ENCODE results near the gene CDHR5.
"Not testable (repeated sequence)": the region's sequence is repeated elsewhere in the genome, so short reads cannot be mapped to it uniquely, and the experiment has no call there.

Gene CDHR5, protein sequence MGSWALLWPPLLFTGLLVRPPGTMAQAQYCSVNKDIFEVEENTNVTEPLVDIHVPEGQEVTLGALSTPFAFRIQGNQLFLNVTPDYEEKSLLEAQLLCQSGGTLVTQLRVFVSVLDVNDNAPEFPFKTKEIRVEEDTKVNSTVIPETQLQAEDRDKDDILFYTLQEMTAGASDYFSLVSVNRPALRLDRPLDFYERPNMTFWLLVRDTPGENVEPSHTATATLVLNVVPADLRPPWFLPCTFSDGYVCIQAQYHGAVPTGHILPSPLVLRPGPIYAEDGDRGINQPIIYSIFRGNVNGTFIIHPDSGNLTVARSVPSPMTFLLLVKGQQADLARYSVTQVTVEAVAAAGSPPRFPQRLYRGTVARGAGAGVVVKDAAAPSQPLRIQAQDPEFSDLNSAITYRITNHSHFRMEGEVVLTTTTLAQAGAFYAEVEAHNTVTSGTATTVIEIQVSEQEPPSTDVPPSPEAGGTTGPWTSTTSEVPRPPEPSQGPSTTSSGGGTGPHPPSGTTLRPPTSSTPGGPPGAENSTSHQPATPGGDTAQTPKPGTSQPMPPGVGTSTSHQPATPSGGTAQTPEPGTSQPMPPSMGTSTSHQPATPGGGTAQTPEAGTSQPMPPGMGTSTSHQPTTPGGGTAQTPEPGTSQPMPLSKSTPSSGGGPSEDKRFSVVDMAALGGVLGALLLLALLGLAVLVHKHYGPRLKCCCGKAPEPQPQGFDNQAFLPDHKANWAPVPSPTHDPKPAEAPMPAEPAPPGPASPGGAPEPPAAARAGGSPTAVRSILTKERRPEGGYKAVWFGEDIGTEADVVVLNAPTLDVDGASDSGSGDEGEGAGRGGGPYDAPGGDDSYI

DNA sequence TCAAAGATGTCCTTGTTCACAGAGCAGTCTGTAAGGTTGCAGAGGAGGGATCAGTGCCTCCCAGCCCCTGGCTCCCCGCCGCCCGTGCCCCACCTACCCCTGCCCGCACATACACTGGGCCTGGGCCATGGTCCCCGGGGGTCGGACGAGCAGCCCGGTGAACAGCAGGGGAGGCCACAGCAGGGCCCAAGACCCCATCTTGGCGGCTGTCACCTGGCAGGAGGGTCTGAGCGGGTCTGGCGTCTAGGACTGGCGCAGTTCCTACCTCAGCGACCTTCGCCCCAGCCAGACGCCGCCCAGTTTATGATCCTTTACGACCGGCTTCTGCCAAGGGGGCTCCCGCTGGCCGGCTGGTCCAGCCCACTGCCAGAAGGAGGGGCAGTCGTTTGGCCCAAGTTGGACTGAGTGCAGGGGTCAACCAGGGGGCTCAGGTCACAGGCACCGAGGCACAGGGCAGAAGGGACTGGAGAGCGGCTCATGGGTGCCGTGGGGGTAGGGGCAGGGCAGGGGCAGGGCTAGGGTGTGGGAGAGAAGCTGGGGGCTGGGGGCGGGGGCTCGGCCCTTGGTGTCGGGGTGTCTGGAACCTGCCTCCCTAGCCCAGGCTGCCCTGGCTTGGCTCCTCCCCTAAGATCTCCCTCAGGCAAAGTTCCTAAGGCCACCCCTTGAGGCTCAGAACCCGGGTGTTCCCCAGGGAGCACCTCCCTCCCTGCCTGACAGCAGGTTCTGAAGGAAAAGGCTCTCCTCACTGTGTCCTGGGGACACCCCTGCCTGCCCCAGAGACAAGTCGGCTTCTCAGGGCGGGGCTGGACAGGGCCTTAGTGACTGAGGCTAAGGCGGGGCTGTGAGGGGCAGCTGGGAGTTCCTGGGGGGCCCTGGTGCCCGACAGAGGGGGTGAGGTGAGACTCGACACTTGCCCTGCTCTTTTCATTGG is at the start of gene CDHR5:
CDHR5 (minus strand) TSS at position 251 of the 931 bp plus-strand sequence; CDS start at position 198, 53 bp downstream.
- no peak for DNase-seq

DNA sequence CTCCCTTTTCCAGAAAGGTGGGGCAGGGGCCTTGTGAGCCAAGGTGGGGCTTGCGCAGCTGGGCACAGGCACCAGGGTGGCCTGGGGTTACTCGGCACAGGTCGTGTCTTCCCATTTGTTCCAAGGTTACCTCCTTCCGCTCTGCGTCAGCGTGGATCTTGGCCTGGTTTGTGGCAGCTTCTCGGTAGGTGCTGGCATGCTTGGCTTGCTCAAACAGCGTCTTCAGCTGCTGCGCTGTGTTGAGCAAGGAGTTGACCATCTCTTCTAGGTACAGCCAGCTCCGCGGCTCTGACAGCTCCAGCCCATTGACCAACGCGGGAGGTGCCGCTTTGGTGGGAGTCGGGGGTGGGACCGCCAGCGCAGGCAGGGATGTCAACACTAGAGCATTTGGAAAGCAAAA is 49.7 kb upstream of the CDHR5 start:
- DNase-seq = no peak

DNA sequence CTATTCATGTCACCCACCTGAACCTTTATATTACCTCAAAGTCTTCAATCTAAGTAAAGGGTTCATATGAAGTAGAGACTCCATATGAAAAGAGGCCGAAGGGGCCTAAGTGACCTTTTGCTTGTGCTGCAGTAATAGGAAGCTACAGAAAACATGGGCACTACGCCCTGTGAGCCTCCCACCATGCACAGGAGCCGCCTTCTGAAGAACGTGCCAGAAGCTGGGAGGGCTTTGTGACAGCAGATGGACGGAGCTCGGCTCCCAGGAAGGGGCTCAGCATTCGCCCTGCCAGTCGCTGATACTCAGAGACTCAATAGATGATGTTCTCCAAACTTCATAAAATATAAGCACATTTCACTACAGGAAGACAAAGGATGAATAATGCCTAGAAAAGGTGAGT is 49.1 kb upstream of the CDHR5 start:
- no peak for DNase-seq

DNA sequence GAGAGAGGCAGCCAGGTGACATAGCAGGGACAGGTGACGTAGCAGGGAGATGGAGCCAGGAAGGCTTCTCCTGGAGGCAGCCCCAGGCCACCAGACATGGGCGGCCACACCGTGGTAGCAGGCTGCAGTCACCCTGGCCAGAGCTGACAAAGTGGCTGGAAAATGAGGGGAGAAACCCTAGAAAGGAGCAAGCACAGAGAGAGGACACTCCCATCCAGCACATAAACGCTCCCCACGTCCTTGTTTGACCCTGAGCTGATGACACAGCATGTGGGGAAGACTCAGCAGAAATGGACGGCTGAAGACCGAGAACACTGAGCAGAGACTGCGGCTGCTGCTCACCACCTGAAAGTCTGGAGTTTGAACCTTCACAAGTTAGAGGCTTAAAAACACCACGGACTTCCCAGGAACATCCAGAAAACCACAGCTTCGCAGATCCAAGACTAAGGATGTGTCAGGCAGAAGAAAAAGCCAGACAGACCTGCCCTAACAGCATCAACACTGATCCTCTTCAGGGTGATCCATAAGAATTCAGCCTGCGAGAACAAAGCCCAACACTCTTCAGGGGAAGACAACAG is 41.0 kb upstream of the CDHR5 start:
- no peak for DNase-seq

- no peak for DNase-seq
Observed at GRCh38 chr11:665062-665703, 40.4 kb upstream of the CDHR5 start.

DNA sequence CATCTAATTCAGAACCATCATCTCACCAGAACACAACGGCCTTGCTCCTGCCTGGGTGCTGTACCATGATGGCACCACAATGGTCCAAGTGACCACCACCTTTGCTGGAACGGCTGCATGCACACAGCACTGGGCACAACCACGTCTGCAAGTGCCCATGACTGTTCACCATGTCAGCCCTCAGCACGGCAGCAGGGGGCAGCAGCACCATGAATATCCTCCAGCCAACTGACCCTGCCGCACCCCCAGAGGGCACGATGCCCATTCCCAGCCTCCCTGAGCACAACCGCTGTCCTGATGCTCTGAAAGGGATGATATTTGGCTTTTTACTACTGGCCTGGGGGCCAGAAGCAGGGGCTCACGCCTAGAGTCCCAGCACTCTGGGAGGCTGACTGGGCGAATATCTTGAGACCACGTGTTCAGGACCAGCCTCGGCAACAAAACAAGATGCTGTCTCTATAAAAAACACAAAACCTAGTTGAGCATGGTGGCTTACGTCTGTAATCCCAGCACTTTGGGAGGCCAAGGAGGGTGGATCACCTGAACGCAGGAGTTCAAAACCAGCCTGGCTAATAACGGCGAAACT is 38.0 kb upstream of the CDHR5 start:
- DNase-seq = peak; percentile 43

GRCh38 chr11:660681-661444 is 36.1 kb upstream of the CDHR5 start:
- DNase-seq = no peak

- no peak for DNase-seq
Observed at GRCh38 chr11:660281-660680, 35.5 kb upstream of the CDHR5 start.

- no peak for DNase-seq
Observed at GRCh38 chr11:659532-660085, 34.9 kb upstream of the CDHR5 start.

- no peak for DNase-seq
Observed at GRCh38 chr11:657691-658126, 33.0 kb upstream of the CDHR5 start.

DNA sequence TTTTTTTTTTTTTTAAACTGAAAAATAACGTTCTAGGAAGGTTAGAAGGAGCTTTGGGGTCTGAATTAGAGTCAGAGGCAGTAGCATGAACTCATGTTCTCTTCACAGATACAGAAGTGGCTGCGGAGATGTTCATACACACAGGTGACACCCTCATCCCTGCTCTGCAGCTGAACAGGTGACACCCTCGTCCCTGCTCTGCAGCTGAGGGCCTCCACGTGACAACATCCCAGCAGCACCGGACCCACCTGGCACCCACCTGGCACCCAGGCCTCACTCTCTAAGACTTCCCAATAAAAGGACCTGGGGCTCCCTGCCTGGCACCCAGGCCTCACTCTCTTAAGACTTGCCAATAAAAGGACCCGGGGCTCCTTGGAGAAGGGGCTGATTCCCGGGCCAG is 32.1 kb upstream of the CDHR5 start:
- DNase-seq = no peak

DNA sequence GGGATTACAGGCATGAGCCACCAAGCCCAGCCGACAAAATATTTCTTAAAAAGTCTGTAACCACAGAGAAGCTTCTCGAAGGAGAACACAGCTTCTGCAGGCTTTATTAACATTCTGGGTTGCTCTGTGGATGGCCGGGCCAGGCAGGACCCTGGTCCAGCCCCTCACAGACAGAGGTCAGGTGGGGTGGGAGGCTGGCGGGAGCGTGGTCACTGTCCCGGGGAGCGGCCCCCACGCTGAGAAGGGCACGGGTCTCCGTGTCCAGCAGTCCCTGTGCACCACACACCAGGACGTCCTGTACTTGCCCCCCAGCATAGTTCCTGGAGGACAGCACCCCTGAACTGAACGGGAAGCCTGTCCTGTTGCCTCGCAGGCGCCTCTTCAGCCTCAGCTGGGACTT is 31.7 kb upstream of the CDHR5 start:
- DNase-seq = no peak

DNA sequence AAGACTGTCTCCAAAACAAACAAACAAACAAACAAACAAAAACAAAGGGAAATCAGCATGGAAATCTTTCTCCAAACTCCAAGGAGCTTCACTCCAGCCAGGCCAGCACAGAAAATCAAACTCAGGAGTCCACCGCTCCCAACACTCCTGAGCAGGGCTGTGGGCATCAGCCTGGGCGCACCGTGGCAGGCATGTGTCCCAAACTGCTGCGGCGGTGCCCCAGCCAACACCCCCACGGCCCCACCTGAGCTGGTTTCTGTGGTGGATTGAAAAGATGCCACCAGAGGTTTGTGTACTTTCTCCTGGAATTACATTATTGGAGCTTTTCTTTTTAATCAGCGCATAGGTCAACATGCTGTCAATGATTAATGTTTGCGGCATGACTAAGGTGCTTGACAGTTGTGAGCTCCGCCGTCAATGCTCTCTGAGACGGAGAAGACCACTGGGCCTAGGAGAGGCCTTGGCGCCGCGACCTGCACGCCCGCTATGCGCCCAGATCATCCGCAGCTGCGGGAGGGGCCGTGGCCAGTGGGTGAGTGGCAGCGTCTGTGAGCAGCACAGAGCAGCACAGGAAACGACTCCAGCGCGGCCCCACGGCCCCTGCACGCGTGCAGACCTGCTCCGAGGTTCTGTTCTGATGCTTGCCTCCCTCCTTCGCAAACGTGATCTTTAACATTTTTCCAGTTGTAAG is 30.4 kb upstream of the CDHR5 start:
- no peak for DNase-seq

DNA sequence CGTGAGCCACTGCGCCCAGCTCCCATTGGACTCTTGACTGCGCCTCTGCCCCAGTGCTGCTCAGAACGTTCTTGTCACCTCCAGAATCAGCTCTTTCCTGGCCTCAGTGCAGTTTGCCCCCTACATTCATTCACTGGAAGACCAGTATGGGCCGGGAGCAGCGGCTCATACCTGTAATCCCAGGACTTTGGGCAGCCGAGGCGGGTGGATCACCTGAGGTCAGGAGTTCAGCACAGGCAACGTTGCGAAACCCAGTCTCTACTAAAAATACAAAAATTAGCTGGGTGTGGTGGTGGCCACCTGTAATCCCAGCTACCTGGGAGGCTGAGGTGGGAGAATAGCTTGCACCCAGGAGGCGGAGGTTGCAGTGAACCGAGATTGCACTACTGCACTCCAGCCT is 29.7 kb upstream of the CDHR5 start:
- DNase-seq = not testable (repeated sequence)

- DNase-seq = no peak
Observed at GRCh38 chr11:653837-654236, 29.1 kb upstream of the CDHR5 start.

DNA sequence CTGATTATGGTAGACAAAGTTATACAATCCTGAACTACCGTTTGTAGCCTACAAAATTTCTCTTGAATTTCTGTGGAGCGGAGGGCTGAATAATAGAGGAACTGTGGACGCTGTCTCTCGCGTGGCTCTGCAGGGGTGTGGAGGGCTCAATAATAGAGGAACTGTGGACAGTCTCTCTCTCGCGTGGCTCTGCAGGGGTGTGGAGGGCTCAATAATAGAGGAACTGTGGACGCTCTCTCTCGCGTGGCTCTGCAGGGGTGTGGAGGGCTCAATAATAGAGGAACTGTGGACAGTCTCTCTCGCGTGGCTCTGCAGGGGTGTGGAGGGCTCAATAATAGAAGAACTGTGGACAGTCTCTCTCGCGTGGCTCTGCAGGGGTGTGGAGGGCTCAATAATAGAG is 28.4 kb upstream of the CDHR5 start:
- DNase-seq = not testable (repeated sequence)

DNA sequence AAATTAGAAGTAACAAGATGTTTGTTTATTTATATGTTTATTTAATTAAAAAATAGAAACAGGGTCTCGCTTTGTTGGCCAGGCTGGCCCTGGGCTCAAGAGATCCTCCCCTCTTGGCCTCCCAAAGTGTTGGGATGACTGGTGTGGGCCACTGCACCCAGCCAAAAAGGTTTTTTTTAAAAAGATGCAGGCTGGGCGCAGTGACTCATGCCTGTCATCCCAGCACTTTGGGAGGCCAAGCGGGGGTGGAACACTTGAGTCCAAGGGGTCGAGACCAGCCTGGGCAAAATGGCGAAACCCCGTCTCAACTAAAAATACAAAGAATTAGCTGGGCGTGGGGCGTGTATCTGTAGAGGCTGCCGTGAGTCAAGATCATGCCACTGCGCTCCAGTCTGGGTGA is 25.7 kb upstream of the CDHR5 start:
- no peak for DNase-seq

- not testable (repeated sequence) for DNase-seq
Observed at GRCh38 chr11:647672-648158, 23.0 kb upstream of the CDHR5 start.

DNA sequence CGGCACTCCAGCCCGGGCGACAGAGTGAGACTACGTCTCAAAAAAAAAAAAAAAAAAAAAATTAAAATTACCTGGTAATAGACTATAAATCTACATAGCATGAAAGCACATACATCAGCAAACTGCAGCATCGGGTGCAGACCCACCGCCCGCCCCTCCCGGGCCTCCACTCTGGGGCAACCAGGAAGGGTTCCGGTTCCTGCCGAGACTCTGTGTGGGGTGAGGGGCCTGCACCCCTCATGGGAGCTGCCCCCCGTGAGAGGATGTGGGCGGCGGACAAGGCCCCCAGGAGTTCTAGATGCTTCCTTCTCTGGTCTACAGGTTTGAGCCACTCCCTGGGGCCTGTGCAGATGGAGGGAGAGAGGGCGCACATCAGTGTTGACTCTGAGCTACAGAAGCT is 21.5 kb upstream of the CDHR5 start:
- no peak for DNase-seq

- DNase-seq = no peak
Observed at GRCh38 chr11:645536-645935, 20.8 kb upstream of the CDHR5 start.
